ENCODE results near the gene ATP7B.

GRCh38 chr13:51920786-51921185, 90.5 kb downstream of the ATP7B start:
- TF ChIP-seq CTCF (IDR thresholded peaks at IDR 0.05) (no peak), POLR2AphosphoS5 (IDR thresholded peaks at IDR 0.05) (no peak), EP300 (IDR thresholded peaks at IDR 0.05) (no peak), POLR2A (IDR thresholded peaks at IDR 0.05) (no peak)
